Mesendoderm (in vitro differentiated cells): ENCODE data around the gene FAM120B.

ENCODE experiments used
- DNase-seq: peaks from one replicate; pipeline ENCODE4 v3.0.0; 2013
- H2AK5ac ChIP-seq: 2 replicates; pipeline ENCODE4 v1.6.1; 2013; ENCODE audit warnings: low read length, inconsistent platforms
- H2BK120ac ChIP-seq: 2 replicates; pipeline ENCODE4 v1.6.1; 2013; ENCODE audit warnings: low read depth, mild to moderate bottlenecking, low read length, moderate library complexity, mixed read lengths
- H2BK15ac ChIP-seq: replicated peaks from 2 replicates; pipeline ENCODE4 v1.6.1; 2013; ENCODE audit warnings: low read depth, mild to moderate bottlenecking, moderate library complexity
- H2BK5ac ChIP-seq: 2 replicates; pipeline ENCODE4 v1.6.1; 2013; ENCODE audit warnings: low read length, inconsistent platforms
- H3K18ac ChIP-seq: 2 replicates; pipeline ENCODE4 v1.6.1; 2013; ENCODE audit warnings: mild to moderate bottlenecking, low read length, mixed read lengths
- H3K23ac ChIP-seq: one replicate; pipeline ENCODE4 v1.6.1; 2013; ENCODE audit warnings: low read length
- H3K27ac ChIP-seq: 2 replicates; pipeline ENCODE4 v1.5.1; 2013; ENCODE audit warnings: low read depth, mild to moderate bottlenecking, inconsistent platforms, low read length, moderate library complexity
- H3K27me3 ChIP-seq: 2 replicates; pipeline ENCODE4 v1.6.1; 2013; ENCODE audit warnings: low read length, control low read depth, mild to moderate bottlenecking, inconsistent platforms; ENCODE audit not compliant: insufficient read depth, poor library complexity
- H3K36me3 ChIP-seq: 2 replicates; pipeline ENCODE4 v1.6.1; 2013; ENCODE audit warnings: low read length, inconsistent platforms; ENCODE audit not compliant: control insufficient read depth, insufficient read depth
- H3K4ac ChIP-seq: one replicate; pipeline ENCODE4 v1.6.1; 2013; ENCODE audit warnings: low read depth, mild to moderate bottlenecking, low read length, moderate library complexity
- H3K4me1 ChIP-seq: 2 replicates; pipeline ENCODE4 v1.6.1; 2013; ENCODE audit warnings: low read depth, low read length, inconsistent platforms; ENCODE audit not compliant: control insufficient read depth
- H3K4me2 ChIP-seq: 2 replicates; pipeline ENCODE4 v1.6.1; 2013; ENCODE audit warnings: low read length
- H3K4me3 ChIP-seq: 2 replicates; pipeline ENCODE4 v1.5.1; 2013; ENCODE audit warnings: mild to moderate bottlenecking, low read length
- H3K56ac ChIP-seq: one replicate; pipeline ENCODE4 v1.6.1; 2013; ENCODE audit warnings: low read length
- H3K79me1 ChIP-seq: 2 replicates; pipeline ENCODE4 v1.6.1; 2013; ENCODE audit warnings: low read length, inconsistent platforms
- H3K79me2 ChIP-seq: 2 replicates; pipeline ENCODE4 v1.6.1; 2013; ENCODE audit warnings: mild to moderate bottlenecking, low read length; ENCODE audit not compliant: control insufficient read depth, insufficient read depth
- H3K9ac ChIP-seq: 2 replicates; pipeline ENCODE4 v1.6.1; 2013; ENCODE audit warnings: low read length, inconsistent platforms
- H4K5ac ChIP-seq: one replicate; pipeline ENCODE4 v1.6.1; 2013; ENCODE audit warnings: low read length
- H4K8ac ChIP-seq: one replicate; pipeline ENCODE4 v1.6.1; 2013; ENCODE audit warnings: low read depth, mild to moderate bottlenecking, control low read depth, low read length, moderate library complexity
- WGBS: extraction: QIAGEN DNeasy Blood & Tissue Kit; methylation state at CpG from one replicate; pipeline ENCODE4 v1.1.7; 2013; ENCODE audit warnings: low lambda C conversion rate, missing lambda C conversion rate; ENCODE audit not compliant: insufficient coverage; ENCODE audit errors: extremely low coverage; 5-methylcytosine and 5-hydroxymethylcytosine counted together

The FAM120B gene

DNA sequence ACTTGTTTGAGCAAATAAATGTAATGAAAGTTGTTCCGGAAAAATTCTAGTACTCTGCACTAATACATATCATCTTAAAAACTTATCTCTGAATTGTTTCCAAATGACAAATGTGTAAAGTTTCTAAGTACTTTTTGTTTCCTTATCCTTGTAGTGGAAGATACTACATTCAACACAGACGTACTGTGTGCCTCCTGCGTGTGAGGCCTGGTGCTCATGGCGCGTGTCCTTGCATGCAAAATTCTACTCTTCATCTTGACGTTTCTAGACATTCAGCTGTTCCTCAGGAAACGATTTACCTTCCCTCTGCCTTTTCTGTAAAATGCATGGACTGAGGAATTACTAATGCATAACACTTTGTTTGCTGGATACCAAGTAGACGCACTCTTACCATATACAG lies 27.1 kb upstream of the FAM120B start:
- H2AK5ac ChIP-seq, result no peak overlapping the region
- WGBS, result no CpG with 5 or more reads among the region's 8 CpGs
- H3K79me2 ChIP-seq, result no peaks in the 10 kb centered on the region
- no peak overlapping the region for H3K9ac ChIP-seq
- H3K79me1 ChIP-seq, result no peaks in the 10 kb centered on the region
- H3K36me3 ChIP-seq, result no peaks in the 10 kb centered on the region
- no peak overlapping the region for H3K27ac ChIP-seq
- no peak overlapping the region for H4K8ac ChIP-seq
- no peak overlapping the region for H2BK5ac ChIP-seq
- H3K23ac ChIP-seq, result no peak overlapping the region
- no peaks in the 10 kb centered on the region for H3K27me3 ChIP-seq
- no peak overlapping the region for H2BK15ac ChIP-seq
- no peak overlapping the region for H2BK120ac ChIP-seq
- H3K4me3 ChIP-seq, result no peak overlapping the region
- no peak overlapping the region for H4K5ac ChIP-seq
- no peak overlapping the region for H3K4ac ChIP-seq
- no peak overlapping the region for H3K56ac ChIP-seq
- no peak overlapping the region for H3K18ac ChIP-seq
- DNase-seq, result no peak
- no peak overlapping the region for H3K4me2 ChIP-seq
- peaks cover 3% of the 10 kb centered on the region for H3K4me1 ChIP-seq

DNA sequence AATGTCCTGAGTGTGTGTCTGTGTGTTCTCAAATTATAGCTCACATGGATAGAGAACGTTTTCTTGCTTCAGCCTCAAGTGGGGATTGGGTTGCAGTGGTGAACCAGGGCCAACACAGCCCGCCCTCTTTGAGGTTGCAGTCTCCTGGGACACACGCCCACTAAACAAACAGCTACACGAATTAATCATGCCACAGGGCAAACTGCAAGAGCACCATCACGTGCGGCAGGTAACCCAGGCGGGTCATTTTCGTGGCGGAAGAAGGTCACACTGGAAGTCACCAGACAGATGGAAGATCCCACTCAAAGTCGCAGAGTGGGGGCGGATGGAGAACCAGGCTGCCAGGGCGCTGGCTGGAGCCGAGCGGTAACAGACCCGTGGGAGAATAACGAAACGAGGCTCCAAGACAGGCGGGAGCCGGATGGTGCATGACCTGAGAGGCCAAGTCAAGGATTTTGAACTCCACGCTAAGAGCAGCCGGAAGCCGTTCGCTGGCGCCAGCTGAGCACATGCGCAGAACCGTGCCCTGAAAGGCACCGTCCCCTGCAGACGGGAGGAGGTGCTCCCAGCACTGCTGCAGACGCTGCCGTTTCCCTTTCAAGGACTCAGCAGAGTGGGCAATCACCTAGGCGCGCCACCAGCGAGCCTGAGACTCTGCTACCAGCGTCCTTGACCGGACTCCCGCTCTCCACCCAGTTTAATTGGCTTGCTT lies 26.4 kb upstream of the FAM120B start:
- WGBS, result no CpG with 5 or more reads among the region's 36 CpGs
- no peak overlapping the region for H3K4me2 ChIP-seq
- H3K23ac ChIP-seq, result no peak overlapping the region
- H4K8ac ChIP-seq, result no peak overlapping the region
- H3K79me1 ChIP-seq, result no peaks in the 10 kb centered on the region
- peak overlapping the region; percentile 35 for H3K56ac ChIP-seq
- no peak overlapping the region for H2AK5ac ChIP-seq
- H2BK5ac ChIP-seq, result no peak overlapping the region
- H3K9ac ChIP-seq, result no peak overlapping the region
- H2BK120ac ChIP-seq, result no peak overlapping the region
- no peak overlapping the region for H3K4me3 ChIP-seq
- H4K5ac ChIP-seq, result no peak overlapping the region
- H3K18ac ChIP-seq, result no peak overlapping the region
- no peak overlapping the region for H3K27ac ChIP-seq
- peak; percentile 40 for DNase-seq
- no peak overlapping the region for H2BK15ac ChIP-seq
- no peak overlapping the region for H3K4ac ChIP-seq
- no peaks in the 10 kb centered on the region for H3K36me3 ChIP-seq
- no peaks in the 10 kb centered on the region for H3K79me2 ChIP-seq
- peaks cover 3% of the 10 kb centered on the region for H3K4me1 ChIP-seq
- no peaks in the 10 kb centered on the region for H3K27me3 ChIP-seq

DNA sequence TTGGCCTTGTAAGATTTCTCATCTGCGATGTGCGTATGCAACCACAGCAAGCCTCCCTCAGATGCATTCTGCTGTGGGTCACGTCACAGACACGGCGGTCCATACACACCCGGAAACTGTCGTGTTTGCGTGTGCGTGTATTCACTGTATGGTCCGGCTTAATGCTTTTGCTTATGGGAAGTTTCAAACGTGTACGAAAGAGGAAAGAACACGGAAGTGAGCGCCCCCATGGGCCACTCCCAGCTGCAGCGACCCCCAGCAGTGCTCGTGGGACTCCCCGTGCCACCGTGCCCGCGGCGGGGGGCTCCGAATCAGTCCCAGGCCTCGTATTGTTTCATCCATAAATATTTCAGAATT lies 25.9 kb upstream of the FAM120B start:
- Histone ChIP-seq H3K4me3 (no peak overlapping the region), H3K4me2 (no peak overlapping the region)
- no CpG with 5 or more reads among the region's 23 CpGs for WGBS

DNA sequence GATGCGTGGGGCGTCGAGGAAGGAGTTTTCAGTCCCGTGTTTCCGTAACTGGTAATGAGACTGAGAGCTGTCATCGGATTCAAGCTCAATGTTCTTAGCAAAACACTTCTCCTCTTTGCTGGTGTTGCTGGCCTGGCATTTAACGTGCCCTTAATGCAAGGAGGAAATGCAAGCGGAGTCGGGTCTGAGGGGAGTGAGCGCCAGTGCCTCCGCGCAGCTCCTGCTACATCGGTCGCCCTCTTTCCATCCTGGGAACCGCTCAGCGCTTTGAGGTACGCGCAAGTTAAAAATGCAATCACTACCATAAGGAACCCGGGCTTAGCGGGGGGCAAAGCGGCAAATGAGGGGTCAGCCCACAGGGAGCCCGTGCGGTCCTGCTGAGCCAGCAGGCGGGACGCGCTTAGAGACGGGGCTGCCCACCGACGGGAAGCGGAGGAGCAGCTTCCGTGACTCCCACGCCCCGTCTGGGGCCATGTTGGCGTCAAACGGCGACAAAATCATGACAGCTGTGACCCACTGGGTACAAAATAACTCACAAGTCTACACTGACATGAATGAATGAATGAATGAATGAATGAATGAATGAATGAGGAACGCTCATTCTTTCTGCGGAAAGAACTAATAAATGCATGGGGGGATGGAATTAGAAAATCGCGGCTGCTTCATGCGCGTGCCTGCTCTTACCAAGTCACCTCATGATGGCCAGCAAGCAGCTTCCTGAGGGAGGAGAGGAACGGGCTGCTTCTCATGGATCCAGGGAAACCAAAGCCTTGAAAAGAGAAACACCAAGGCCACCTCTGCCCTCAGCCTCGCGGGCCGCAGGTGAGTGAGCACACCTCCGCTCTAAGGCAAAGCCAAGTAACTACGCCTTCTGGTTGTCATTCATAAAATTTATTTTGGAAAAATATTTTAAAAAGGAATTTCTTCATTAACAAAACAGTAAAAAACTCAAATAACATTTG lies 24.9 kb upstream of the FAM120B start:
- Histone ChIP-seq H3K27me3 (peaks cover 5% of the 10 kb centered on the region), H3K79me2 (no peaks in the 10 kb centered on the region), H2BK5ac (no peak overlapping the region), H3K4me1 (peaks cover 3% of the 10 kb centered on the region), H3K18ac (no peak overlapping the region), H3K4me3 (no peak overlapping the region), H2BK15ac (no peak overlapping the region), H3K27ac (no peak overlapping the region), H3K79me1 (no peaks in the 10 kb centered on the region), H3K23ac (no peak overlapping the region), H3K36me3 (no peaks in the 10 kb centered on the region), H2AK5ac (no peak overlapping the region), H3K4me2 (no peak overlapping the region), H4K8ac (no peak overlapping the region), H3K4ac (no peak overlapping the region), H3K9ac (no peak overlapping the region), H2BK120ac (no peak overlapping the region), H4K5ac (no peak overlapping the region), H3K56ac (no peak overlapping the region)
- no CpG with 5 or more reads among the region's 48 CpGs for WGBS
- DNase-seq, result no peak

More for the DNA sequence above, 25.9 kb upstream of the FAM120B start:
- H3K9ac ChIP-seq, result no peak overlapping the region
- H3K56ac ChIP-seq, result peak overlapping the region; percentile 35
- H3K18ac ChIP-seq, result no peak overlapping the region
- H3K79me2 ChIP-seq, result no peaks in the 10 kb centered on the region
- no peak overlapping the region for H3K23ac ChIP-seq
- H3K79me1 ChIP-seq, result no peaks in the 10 kb centered on the region
- no peak overlapping the region for H4K8ac ChIP-seq
- no peak overlapping the region for H4K5ac ChIP-seq
- no peak overlapping the region for H3K4ac ChIP-seq
- H2BK15ac ChIP-seq, result no peak overlapping the region
- no peak overlapping the region for H2BK120ac ChIP-seq
- no peak overlapping the region for H2BK5ac ChIP-seq
- DNase-seq, result no peak
- peaks cover 2% of the 10 kb centered on the region for H3K27me3 ChIP-seq
- H3K36me3 ChIP-seq, result no peaks in the 10 kb centered on the region
- H3K27ac ChIP-seq, result no peak overlapping the region
- peaks cover 3% of the 10 kb centered on the region for H3K4me1 ChIP-seq
- no peak overlapping the region for H2AK5ac ChIP-seq

DNA sequence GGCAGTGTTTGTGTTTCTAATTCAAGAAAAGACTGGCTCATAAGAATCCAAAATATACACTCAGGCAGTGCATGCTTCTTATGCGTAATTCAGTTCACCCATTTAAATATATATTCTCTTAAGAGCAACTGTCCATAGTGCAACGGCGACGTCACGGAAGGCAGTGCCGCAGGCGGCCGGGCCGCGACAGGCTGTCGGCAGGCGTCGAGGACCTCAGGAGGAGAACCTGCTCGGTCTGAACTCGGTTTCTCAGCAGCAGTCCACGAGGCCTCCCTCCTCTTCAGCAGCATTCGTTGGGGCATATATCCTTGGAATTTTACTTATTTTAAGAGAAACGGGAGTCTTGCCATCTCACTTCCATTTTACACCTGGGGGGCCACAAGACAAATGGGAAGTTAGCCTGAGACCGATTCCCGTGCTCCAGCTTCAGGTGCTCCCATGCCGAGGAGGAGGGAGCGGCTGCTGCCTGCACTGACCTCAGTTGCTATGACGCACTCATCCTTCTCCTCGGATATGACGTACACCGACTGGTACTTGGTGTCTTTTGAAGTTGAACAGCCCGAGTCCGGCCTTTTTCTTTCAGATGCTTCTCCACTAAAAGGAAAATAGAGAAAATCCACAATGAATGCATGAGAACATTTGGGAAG lies 23.9 kb upstream of the FAM120B start:
- H3K36me3 ChIP-seq, result no peaks in the 10 kb centered on the region
- no peak overlapping the region for H2BK5ac ChIP-seq
- H2BK120ac ChIP-seq, result no peak overlapping the region
- H3K79me2 ChIP-seq, result no peaks in the 10 kb centered on the region
- H3K56ac ChIP-seq, result no peak overlapping the region
- H2AK5ac ChIP-seq, result no peak overlapping the region
- H3K4ac ChIP-seq, result no peak overlapping the region
- H3K79me1 ChIP-seq, result no peaks in the 10 kb centered on the region
- peaks cover 13% of the 10 kb centered on the region for H3K27me3 ChIP-seq
- no peak overlapping the region for H4K5ac ChIP-seq
- no peak for DNase-seq
- H3K23ac ChIP-seq, result no peak overlapping the region
- no peak overlapping the region for H3K18ac ChIP-seq
- peaks cover 3% of the 10 kb centered on the region for H3K4me1 ChIP-seq
- H3K4me3 ChIP-seq, result no peak overlapping the region
- no peak overlapping the region for H3K27ac ChIP-seq
- H2BK15ac ChIP-seq, result no peak overlapping the region
- no peak overlapping the region for H3K4me2 ChIP-seq
- H4K8ac ChIP-seq, result no peak overlapping the region
- no peak overlapping the region for H3K9ac ChIP-seq
- no CpG with 5 or more reads among the region's 28 CpGs for WGBS
